Embryonic facial prominence (tissue), 1 donor: Measurements from ENCODE around the gene KAZN.

Experiments
- DNase-seq: peaks from one replicate; pipeline ENCODE4 v3.0.0-alpha.2; 2016; ENCODE audit errors: extremely low spot score

Gene KAZN

DNA sequence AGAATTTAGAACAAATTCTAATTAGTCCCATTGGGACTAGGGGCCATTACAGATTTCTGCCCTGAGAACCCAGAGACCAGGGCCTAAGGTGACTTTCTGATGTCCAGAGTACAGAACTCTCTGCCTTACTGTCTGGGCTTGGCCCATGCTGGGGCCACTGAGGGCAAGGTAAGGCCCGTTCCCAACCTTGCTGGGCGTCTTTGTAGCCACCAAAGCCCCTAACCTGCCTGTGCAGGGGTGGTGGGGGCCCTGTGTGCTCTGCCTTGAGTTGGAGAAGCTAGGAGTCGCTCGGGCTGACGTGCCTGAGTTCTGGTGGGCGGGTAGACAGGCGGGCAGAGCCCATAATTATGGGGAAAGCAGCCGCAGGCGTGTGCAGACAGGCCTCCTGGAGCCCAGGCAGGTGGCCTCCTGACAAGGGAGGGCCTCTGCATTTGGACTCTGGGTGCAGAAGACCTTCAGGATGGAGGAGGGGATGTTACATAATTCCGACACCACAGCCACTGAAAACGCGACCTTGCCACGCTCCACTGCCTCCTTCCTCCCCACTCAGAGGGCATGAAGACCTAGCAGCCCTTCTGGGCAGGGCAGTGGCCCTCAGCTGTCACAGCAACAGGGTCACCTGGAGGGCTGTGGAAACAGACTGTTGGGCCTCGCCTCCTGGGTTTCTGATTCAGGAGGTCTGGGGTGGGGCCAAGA is 315.1 kb downstream of the KAZN start:
- no peak for DNase-seq

GRCh38 chr1:14914351-14914988 is 316.0 kb downstream of the KAZN start:
- no peak for DNase-seq

GRCh38 chr1:14915356-14916054 is 317.0 kb downstream of the KAZN start:
- no peak for DNase-seq

GRCh38 chr1:14919289-14919688 is 320.8 kb downstream of the KAZN start:
- no peak for DNase-seq

- no peak for DNase-seq
Measured at GRCh38 chr1:14919751-14920150, 321.3 kb downstream of the KAZN start.

DNA sequence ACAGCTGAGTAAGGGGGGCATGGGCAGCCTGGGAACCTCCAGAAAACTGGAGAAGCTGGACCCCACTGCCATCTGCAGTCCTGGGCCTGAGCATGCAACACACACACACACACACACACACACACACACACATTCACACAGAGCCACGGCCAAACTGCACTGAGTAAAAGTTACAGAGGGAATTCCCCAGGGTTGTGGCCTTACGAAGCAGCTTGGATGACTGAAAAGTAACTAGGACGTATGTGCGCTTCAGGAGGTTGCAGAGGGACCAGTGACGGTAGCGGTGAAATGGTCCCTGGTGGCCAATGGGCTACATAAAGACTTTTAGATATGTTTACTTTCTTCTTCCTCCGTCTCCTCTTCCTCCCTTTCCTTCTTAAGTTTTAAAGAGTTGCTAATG is 322.6 kb downstream of the KAZN start:
- DNase-seq, result no peak

DNA sequence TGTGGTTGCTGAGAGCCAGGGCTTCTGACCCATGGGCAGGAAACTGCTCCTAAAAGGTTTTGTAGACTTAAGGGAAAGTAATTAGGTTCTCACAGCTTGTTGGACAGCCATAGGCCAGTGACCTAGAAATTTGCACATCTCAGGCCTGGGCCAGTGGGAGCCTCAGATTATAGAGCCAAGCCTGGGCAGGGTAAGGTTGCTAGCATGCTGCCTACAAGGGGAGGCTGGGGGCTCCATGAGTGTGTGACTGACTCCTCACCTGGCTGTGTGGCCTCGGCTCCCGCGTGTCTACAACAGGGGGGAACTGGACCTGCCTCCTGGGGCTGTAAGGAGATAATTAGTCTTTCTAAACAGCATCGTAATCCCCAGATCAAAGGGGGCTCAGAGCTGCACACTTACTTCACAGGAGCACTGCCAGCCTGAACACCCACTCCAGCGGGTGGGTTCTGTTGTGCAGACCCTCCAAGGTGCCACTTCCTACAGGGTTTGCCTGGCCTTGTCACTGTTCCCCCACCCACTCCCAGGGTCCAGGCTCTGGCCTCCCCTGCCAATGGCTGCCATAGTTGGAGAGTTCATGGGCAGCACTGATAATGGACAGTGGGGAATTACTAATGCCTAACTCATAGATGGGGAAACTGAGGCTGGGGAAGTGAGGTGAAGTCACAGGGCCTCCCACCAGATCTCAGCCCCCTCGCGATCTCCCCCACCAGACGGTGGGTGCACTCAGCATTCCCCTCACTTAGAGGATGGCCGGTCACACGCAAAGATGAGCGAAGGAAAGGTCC is 324.6 kb downstream of the KAZN start:
- no peak for DNase-seq

GRCh38 chr1:14923727-14924452 is 325.4 kb downstream of the KAZN start:
- DNase-seq, result no peak

GRCh38 chr1:14924455-14925331 is 326.2 kb downstream of the KAZN start:
- DNase-seq, result no peak

- no peak for DNase-seq
Measured at GRCh38 chr1:14925336-14926136, 327.1 kb downstream of the KAZN start.

DNA sequence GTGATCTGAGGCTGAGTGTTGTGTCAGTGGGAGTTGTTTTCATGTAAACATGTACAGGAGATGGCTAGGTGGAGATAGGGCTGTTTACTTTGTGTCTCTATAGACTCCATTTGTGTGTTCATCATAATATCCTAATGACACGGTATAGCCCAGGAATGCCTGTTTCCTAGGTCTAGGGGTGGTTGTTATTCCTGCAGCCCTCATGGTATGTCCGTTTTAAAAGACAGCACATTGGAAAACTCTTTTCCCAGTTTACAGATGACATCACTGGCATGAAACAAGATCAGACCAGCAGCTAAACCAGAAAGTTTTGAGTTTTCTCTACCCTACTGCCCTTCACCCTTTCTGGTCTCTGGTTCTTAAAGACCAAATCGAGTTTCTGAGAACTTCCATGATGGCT is 327.7 kb downstream of the KAZN start:
- no peak for DNase-seq

- DNase-seq, result no peak
Measured at GRCh38 chr1:14926818-14927575, 328.5 kb downstream of the KAZN start.

DNA sequence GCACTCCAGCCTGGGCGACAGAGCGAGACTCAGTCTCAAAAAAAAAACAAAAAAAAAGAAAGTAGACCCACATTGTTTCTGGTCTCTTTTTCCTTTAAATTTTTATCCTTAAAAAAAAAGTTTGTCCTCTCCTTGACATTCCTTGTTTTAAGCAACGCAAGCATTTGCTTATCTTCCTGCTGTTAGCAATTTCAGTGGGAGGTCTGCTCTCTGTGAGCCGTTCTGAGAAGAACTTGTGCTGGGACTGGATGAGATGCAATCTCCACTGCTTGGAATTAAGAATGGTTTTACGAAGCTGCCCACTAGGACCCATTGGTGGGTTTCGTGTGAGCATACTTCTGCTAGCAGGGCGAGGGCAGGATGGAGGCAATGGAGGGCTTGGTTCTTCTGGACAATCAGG is 329.9 kb downstream of the KAZN start:
- DNase-seq, result no peak

- no peak for DNase-seq
Measured at GRCh38 chr1:14928886-14929546, 330.5 kb downstream of the KAZN start.

GRCh38 chr1:14929547-14930246 is 331.2 kb downstream of the KAZN start:
- DNase-seq, result no peak

DNA sequence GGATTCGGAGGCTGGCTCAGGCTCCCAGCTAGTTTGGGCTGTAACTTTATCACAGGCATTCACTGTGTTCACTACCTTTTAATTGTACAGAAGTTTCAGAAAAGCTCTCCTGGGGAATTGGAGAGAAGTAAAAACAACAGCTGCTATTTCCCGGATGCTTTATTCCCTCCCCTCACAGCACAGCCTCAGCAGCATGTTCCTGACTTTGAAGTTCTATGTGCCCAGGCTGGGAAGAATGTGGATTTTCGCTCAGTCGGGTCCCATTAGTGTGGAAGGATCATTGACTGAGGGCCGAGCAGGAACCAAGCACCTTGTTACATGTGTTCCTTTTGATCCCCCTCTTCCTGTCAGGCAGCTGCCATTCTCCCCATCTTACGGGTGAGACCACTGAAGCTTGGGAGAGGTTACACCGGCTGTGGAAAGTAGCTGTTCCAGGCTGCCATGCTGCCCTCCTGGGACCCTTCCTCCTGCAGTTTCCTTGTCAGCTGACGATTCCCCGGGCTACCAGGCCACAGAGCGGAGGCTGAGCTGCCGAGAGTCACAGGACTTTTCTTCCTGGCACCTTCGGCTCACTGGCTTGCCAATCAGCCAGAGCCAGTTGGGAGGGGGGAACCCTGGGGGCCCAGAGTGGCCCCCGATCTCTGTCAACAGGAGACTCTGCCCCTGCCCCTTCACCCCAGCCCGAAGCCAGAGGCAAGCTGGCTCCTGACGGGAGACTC is 331.9 kb downstream of the KAZN start:
- DNase-seq, result no peak

DNA sequence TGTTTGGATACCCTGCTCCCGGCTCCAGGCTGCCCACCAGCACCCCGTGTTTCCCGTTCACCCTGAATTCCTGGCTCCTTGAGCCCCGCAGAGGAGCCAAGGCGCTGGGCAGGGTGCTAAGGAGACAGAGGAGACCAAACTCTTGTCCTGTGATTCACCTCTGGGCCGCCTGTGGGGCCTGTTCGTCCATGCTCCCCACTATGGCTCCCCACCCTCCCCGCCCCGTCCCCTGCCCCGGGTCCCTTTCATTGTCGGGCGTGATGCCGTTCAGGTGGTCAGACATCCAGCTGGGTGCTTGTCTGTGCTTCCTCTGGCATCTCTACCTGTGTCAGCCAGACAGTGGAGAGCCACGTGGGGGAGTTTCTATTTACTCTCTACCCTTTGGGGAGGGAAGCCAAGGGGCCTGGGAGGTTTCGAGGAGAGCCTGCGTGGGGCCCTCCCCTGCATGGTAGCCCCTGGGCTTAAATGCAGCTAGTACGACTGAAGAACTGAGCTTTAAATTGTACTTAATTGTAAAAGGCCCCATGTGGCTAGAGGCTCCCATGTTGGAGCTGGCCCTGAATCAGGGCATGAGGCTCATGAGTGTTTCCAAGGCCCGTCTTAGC is 333.7 kb downstream of the KAZN start:
- no peak for DNase-seq
